Hematopoietic multipotent progenitor cell treated with erythropoietin and hydrocortisone succinate and interleukin-3 and kit ligand, for 4 days (in vitro differentiated cells): ENCODE results near the gene BST2.
"Not testable (repeated sequence)": the region's sequence is repeated elsewhere in the genome, so short reads cannot be mapped to it uniquely, and the experiment has no call there.

Experiments
- DNase-seq: peaks from one replicate; pipeline ENCODE4 v3.0.0-alpha.2; 2015

Gene BST2

DNA sequence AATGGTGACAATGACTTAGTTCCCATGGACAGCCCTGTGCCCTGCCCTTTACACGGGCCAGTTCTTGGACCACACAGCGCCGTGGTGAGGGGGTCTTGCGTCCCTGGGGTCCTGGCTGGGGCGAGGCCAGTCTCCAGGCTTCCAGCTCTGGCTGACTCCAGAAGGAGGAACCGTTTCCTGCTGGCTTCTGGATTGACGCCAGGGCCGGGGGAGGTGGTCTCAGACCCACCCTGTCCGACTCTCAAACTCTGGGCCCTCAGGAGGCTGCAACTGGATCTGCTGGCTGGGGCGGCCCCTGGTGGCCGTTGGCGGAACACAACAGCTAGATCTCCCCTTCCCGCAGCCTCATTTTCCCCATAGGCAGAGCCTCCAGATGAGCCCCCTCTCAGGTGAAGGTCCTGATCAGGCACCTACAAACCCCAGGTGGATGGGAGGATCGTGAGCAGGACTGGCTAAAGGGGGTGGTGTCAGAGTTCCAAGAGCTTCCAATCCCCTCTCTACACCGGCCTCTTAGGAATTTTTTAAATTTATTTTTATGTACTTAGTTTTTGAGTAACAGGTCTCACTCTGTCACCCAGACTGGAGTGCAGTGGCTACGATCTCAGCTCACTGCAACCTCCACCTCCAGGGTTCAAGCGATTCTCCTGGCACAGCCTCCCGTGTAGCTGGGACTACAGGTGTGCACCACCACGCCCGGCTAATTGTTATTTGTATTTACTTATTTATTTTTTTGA is 19.4 kb downstream of the BST2 start:
- peak; percentile 80 for DNase-seq

DNA sequence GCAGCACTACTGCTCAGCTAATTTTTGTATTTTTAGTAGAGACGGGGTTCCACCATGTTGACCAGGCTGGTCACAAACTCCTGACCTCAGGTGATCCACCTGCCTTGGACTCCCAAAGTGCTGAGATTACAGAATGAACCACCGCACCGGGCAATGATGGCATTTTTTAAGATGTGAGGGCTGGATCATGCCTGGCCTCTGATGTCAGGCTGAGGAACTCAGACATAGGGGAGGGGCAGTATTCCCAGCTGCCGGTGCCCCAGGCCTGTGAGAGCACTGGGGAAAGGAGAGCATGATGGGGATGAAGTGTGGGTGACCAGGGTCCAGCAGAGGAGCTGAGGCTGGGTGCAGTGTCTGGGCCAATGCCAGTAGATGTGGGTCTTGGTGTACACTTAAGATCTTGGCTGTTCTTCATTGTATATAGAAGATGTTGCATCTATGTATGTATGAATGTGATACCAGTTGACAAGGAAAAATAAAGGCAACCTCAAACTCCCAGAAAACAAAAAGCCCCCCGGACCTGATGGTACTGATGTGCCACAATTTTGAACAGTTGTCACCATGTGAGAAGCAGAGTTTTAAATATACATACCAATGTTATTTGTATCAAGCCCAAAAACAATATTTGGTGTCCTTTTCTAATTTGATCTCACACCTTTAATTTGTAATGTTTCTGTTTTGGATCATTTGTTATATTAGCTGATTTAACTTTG is 24.8 kb downstream of the BST2 start:
- no peak for DNase-seq

DNA sequence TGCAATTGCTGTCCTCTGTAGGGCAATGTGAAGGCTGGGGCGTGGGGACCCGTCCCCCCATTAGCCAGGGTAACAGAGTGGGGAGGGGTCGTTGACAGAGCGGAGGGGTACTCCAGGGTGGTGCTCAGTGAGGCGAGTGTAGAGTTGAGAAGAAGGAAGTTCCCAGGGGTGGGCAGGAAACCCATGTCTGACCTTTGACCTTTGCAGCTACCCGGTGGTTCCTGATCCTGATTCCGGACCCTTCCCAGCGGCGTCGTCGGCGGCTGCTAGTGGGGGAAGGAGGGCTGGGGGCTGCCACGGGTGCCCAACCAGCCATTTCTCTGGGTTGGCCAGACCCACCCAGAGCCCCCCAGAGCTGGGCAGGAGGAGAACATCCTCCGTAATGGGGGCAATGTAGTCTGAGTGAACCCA is 26.2 kb downstream of the BST2 start:
- no peak for DNase-seq

- peak; percentile 47 for DNase-seq
Measured at GRCh38 chr19:17378271-17378670, 27.2 kb downstream of the BST2 start.

DNA sequence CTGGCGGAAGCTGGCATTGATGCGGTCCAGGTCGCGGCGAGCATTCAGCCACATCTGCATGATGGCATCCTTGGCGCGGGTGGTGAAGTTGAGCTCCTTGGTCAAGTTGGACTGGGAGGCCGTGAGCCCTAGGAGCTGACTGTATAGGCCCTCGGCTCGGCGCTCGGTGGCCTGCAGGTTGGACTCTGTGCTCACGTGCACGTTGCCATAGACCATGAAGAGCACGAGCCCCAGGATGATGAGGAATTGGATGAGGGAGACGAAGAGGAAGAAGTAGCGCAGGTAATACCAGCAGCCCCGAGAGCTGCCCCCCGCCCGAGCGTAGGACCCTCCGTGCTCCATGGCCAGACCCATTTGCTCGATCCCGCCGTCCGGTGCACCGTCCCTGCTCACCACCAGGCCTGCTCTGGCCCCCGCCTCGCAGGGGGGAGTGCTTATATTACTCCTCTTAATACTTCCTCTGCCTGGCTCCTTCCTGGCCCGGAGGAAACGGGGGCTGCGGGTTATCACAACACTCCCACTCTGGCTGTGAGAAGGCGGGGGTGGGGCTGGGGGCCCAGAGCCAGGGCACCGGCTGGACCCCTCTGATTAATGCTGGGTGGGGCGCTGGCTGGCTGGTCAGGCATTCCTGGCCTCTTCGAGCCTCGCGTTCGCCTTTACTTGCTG is 28.4 kb downstream of the BST2 start, which contains the start of gene PLVAP:
Gene PLVAP (minus strand): TSS at position 408 of the 666 bp plus-strand sequence. CDS start 54 bp downstream, at position 354.
- peak; percentile 86 for DNase-seq

GRCh38 chr19:17370026-17370587 is 35.3 kb downstream of the BST2 start:
- peak; percentile 74 for DNase-seq

DNA sequence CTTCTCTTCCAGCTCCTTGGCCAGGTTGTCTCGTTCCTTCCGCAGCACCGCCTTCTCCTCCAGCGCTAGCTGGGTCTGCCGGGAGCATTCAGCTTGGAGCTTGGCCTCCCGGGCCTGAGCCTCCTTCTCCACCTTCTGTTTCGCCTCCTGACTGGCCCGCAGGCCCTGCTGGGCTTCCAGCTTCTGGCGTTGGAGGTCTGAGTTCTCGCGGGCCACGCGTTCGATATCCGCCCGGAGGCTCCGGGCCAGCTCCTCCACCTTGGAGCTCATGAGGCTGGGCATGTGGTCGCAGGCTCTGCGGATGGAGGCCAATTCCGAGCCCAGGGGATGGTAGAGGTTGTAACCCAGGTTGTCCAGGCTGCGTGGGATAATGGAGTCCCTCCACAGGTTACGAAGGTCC is 40.1 kb downstream of the BST2 start:
- no peak for DNase-seq

- DNase-seq: not testable (repeated sequence)
Measured at GRCh38 chr19:17363852-17364605, 41.4 kb downstream of the BST2 start.

- no peak for DNase-seq
Measured at GRCh38 chr19:17359905-17360800, 45.3 kb downstream of the BST2 start.

DNA sequence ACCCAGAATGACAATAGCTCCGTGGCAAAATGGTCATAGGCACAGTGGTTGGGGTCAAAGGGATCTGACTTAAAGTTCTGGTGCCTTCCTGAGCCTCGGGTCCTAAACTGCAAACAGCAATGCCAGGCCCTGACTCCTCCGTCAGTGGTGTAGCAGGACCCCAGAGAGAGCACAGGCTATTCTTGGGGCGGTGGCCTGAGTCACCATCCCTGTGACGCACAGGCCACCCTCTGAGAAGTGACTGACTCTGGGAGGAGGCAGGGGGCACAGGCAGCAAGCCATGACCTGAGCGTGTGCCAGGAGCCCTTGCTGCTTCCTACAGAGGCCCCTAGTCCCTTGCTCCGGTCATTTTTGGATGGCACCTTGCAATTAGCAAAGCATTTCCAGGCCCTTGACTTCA is 47.0 kb downstream of the BST2 start:
- no peak for DNase-seq

DNA sequence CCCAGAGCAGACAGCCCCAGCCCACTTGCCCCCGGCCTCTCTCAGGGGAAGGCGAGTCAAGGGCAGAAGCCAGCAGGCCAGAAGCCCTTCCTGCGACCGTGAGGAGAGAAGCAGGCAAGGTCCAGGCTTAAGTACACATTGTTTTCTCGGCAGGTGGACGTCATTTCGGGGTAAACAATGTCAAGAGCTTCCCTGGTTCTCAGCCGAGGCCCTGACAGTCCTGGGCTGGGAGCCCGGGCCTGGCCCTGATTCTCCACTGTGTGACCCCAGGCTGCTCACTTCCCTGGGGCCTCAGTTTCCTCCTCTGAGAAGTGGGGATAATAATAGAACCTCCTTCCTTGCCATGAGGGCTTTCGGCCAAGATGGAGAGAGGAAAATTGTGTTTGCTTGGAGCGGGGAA is 47.7 kb downstream of the BST2 start:
- no peak for DNase-seq

DNA sequence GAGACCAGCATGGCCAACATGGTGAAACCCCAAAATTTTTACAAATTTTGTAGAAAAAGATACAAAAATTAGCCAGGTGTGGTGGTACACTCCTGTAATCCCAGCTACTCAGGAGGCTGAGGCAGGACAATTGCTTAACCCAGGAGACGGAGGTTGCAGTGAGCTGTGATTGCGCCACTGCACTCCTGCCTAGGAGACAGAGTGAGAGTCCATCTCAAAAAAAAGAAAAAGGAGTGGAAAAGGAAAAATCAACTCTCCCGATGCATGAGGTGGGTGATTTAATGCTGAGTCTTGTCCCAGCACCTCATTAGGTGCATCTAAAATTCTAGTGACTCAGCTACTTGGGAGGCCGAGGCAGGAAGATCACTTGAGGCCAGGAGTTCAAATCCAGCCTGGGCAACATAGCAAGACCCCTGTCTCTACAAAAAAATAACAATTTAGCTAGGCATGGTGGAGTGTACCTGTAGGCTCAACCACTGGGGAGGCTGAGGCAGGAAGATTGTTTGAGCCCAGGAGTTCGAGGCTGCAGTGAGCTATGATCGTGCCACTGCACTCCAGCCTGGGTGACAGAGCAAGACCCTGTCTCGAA is 48.3 kb downstream of the BST2 start:
- no peak for DNase-seq

GRCh38 chr19:17353386-17353785 is 52.0 kb downstream of the BST2 start:
- no peak for DNase-seq
